Mucosa of stomach (tissue), 1 donor: ENCODE data around the gene SLC4A1AP.

Source experiments
- H3K27me3 ChIP-seq: one replicate; pipeline ENCODE4 v1.7.0; 2013; ENCODE audit warnings: mild to moderate bottlenecking, low read length; ENCODE audit not compliant: control insufficient read depth, insufficient read depth
- H3K36me3 ChIP-seq: one replicate; pipeline ENCODE4 v1.7.0; 2013; ENCODE audit warnings: low read length; ENCODE audit not compliant: control insufficient read depth, insufficient read depth
- H3K4me1 ChIP-seq: one replicate; pipeline ENCODE4 v1.7.0; 2013; ENCODE audit warnings: mild to moderate bottlenecking, low read length; ENCODE audit not compliant: control insufficient read depth, insufficient read depth
- H3K4me3 ChIP-seq: one replicate; pipeline ENCODE4 v1.7.0; 2013; ENCODE audit warnings: low read length
- H3K9ac ChIP-seq: one replicate; pipeline ENCODE4 v1.7.0; 2013; ENCODE audit warnings: mild to moderate bottlenecking, low read length, moderate library complexity
- H3K9me3 ChIP-seq: one replicate; pipeline ENCODE4 v1.7.0; 2013; ENCODE audit warnings: mild to moderate bottlenecking, low read length, moderate library complexity; ENCODE audit not compliant: control insufficient read depth
- donor health status: Pancreatic carcinoma.

SLC4A1AP gene

DNA sequence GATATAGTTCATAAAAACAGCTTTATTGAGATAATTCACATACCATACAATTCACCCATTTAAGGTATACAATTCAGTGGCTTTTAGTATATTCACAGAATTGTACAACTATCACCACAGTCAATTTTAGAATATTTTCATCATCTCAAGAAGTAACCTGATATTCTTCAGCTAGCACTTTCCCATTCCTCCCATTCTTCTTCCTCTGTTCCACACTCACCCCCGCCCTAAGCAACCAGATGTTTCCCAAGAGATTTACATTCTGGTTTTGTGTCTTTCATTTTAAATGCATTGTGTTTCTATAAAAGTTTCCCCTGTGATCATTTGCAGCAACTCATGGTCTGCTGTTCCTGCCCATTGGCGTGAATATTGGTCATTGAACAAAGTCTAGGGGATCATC, 29.4 kb upstream of the SLC4A1AP start:
- no peaks in the 10 kb centered on the region for H3K36me3 ChIP-seq
- no peaks in the 10 kb centered on the region for H3K9me3 ChIP-seq
- no peaks in the 10 kb centered on the region for H3K27me3 ChIP-seq
- H3K9ac ChIP-seq: no peak overlapping the region
- no peak overlapping the region for H3K4me3 ChIP-seq
- peaks cover 5% of the 10 kb centered on the region for H3K4me1 ChIP-seq

DNA sequence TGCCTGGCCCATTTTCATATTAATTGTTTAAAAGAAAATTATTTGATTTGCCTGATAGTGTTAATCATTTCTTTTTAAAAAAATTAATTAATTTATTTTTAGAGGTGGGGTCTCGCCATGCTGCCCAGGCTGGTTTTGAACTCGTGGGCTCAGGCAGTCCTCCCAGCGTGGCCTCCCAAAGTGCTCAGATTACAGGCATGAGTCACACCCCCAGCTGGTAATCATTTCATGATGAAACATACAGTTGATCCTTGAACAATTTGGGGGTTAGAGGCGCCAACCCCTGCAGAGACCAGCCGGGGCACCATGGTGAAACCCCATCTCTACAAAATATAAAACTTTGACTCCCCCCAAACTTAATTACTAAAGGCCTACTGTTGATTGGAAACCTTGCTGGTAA, 26.9 kb upstream of the SLC4A1AP start:
- no peak overlapping the region for H3K9ac ChIP-seq
- H3K27me3 ChIP-seq: no peaks in the 10 kb centered on the region
- no peak overlapping the region for H3K4me3 ChIP-seq
- no peaks in the 10 kb centered on the region for H3K4me1 ChIP-seq
- H3K9me3 ChIP-seq: no peaks in the 10 kb centered on the region
- H3K36me3 ChIP-seq: peaks cover 7% of the 10 kb centered on the region

DNA sequence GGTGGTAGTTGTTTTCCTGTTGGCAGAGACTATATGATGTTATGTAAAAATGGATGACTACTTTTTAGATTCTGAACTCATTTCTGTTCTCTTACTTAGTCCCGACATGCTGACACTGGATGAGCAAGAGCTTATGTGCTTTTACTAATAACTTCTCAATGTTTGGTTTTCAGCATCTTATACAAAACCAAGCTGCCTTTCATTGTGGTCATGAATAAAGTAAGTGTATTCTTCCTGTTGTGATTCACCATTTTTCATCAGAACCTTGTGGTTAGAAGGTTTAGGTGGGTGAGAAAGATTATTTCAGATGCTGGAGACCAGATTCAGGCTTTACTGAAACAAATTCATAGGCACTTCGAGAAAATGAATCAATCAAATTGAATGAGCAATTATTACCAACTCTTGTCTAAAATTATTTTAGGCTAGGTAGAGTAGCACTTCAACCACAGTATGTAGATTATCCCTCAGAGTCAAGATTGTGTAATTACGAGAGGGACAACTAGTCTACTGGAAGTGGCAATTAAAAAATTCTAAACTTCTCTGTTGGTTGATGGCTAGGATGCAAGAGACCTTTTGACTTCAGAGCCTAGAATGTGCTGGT, 25.6 kb upstream of the SLC4A1AP start:
- Histone ChIP-seq H3K4me3 (no peak overlapping the region), H3K4me1 (no peaks in the 10 kb centered on the region), H3K36me3 (peaks cover 7% of the 10 kb centered on the region), H3K9me3 (no peaks in the 10 kb centered on the region), H3K9ac (no peak overlapping the region), H3K27me3 (no peaks in the 10 kb centered on the region)

DNA sequence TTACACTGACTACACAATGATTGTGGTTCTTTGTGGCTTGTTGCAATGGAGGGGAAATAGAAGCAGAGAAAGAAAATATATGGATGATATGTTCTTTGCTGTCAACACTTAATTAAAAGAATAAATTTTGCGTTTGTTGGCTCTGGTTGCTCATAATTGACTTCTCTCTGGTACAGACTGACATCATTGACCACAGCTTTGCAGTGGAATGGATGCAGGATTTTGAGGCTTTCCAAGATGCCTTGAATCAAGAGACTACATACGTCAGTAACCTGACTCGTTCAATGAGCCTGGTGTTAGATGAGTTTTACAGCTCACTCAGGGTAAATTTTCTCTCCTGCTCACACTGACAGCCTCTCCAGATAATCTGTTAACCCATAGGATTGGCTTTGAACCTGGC, 25.0 kb upstream of the SLC4A1AP start:
- Histone ChIP-seq H3K9ac (no peak overlapping the region), H3K9me3 (no peaks in the 10 kb centered on the region), H3K27me3 (no peaks in the 10 kb centered on the region), H3K4me1 (no peaks in the 10 kb centered on the region), H3K4me3 (no peak overlapping the region), H3K36me3 (peaks cover 7% of the 10 kb centered on the region)

DNA sequence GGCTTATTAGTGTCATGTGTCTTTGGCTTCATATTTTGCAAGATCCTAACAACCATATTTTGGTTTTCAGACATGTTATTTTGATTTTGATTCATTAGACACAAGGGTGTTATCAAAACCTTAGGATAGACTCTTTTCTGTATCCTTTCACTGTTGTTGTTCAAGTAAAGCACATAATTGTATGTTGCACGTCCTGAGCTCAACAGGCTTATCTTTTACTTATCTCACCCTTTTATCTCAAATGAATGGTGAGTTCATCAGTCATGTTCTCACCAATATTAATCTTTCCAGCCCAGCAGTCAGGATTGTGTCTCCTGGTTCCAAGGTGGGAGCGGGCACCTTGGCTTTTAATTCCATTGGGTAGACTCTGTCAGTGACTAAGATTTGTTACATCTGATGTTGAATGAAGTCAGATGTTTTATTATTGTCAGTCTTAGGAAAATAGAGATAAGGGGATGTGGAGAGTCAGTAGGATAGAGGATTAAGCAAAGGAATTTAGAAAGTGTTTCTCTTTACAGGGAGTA, 22.9 kb upstream of the SLC4A1AP start:
- no peaks in the 10 kb centered on the region for H3K27me3 ChIP-seq
- no peak overlapping the region for H3K4me3 ChIP-seq
- H3K36me3 ChIP-seq: peaks cover 7% of the 10 kb centered on the region
- H3K9ac ChIP-seq: no peak overlapping the region
- no peaks in the 10 kb centered on the region for H3K4me1 ChIP-seq
- H3K9me3 ChIP-seq: no peaks in the 10 kb centered on the region

DNA sequence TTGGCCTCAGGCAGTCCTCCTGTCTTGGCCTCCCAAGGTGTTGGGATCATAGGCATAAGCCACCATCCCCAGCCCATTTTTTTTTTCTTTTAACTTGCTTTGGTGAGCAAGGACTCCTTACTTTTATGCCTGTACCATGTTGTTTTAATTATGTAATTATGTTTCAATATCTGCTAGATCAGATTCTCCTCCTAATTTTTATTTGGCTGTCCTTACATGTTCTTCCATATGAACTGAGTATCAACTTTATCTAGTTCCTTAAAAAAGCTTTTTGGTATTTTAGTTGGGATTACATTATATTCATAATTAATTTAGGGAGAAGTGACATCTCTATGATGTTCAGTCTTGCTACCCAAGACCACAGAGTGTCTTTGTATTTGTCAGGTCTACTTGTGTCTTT, 18.5 kb upstream of the SLC4A1AP start:
- Histone ChIP-seq H3K4me1 (no peaks in the 10 kb centered on the region), H3K36me3 (no peaks in the 10 kb centered on the region), H3K4me3 (no peak overlapping the region), H3K9me3 (no peaks in the 10 kb centered on the region), H3K9ac (no peak overlapping the region), H3K27me3 (no peaks in the 10 kb centered on the region)

DNA sequence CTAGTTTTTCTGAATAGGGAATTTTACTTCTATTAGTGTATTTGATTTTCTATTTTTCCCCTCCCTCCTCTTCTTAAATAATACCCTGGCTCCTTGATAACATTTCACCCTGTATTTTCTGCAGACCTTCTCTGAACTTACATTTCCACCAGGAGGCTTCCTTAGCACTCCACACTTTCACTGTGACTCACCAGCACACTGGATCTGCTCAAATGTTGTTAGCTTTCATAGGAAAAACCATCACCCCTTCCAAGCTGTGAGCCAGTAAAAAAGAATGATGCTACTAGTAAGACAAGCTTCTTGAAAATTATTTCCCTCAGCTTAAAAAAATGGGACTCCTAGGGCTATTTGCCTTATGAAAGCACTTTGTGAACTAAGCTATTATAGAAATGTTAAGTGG, 16.4 kb upstream of the SLC4A1AP start:
- H3K4me1 ChIP-seq: no peaks in the 10 kb centered on the region
- H3K4me3 ChIP-seq: no peak overlapping the region
- H3K9me3 ChIP-seq: no peaks in the 10 kb centered on the region
- no peaks in the 10 kb centered on the region for H3K36me3 ChIP-seq
- H3K27me3 ChIP-seq: no peaks in the 10 kb centered on the region
- H3K9ac ChIP-seq: no peak overlapping the region

DNA sequence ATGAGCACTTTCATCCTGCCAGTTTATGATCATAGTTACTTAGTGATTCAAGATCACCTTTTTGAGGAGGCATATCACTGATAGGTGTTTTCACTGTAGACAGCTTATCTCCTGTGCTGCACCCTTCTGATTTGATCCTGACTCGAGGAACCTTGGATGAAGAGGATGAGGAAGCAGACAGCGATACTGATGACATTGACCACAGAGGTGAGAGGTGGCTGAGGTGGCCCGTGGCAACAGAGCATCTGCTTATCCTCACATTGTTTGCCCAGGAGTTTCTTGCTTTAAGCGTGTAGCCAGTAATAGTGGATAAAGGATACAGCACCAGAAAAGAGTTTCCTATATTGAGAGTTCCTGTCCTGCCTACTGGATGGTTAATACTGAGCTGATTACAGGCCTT, 16.0 kb upstream of the SLC4A1AP start:
- H3K4me1 ChIP-seq: no peaks in the 10 kb centered on the region
- no peaks in the 10 kb centered on the region for H3K9me3 ChIP-seq
- H3K9ac ChIP-seq: no peak overlapping the region
- H3K4me3 ChIP-seq: no peak overlapping the region
- no peaks in the 10 kb centered on the region for H3K27me3 ChIP-seq
- H3K36me3 ChIP-seq: no peaks in the 10 kb centered on the region

DNA sequence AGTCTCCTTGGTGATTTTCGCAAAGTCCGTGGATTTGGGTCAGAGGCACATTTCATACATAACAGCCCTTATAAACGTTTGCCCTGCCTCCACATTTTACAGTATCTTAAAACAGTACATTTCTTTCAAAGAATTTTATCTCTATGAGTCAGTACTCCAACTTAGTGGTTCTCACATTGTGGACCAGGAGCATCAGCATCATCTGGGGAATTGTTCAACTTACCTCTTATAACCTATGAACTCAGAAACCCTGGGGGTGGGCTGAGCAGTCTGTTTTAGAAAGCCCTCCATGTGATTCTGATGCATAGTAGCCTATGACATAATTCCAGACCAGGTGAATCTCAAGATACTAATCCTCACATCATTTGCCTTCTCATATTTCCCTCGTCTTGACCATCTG, 12.6 kb upstream of the SLC4A1AP start:
- Histone ChIP-seq H3K36me3 (peaks cover 6% of the 10 kb centered on the region), H3K4me1 (no peaks in the 10 kb centered on the region), H3K9me3 (no peaks in the 10 kb centered on the region), H3K9ac (no peak overlapping the region), H3K4me3 (no peak overlapping the region), H3K27me3 (no peaks in the 10 kb centered on the region)

DNA sequence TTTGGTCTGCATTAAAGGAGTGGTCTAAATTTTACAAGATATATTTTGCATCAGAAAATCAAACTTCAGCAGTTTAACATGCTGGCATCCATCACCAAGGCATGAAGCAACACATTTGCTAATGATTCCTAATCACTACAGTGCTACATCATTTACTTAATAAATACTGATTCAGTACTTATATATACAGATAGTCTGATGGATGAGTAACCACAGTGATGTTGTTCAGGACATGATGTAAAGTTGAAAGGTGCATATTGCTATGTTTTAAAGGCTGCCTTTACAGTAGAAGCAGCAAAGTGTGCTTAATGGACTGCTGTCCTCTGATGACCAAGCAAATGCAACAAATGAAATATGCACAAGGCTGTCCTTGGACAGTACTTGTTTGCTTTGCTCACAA, 11.3 kb upstream of the SLC4A1AP start:
- Histone ChIP-seq H3K9ac (no peak overlapping the region), H3K9me3 (no peaks in the 10 kb centered on the region), H3K4me3 (no peak overlapping the region), H3K27me3 (no peaks in the 10 kb centered on the region), H3K36me3 (peaks cover 6% of the 10 kb centered on the region), H3K4me1 (no peaks in the 10 kb centered on the region)

DNA sequence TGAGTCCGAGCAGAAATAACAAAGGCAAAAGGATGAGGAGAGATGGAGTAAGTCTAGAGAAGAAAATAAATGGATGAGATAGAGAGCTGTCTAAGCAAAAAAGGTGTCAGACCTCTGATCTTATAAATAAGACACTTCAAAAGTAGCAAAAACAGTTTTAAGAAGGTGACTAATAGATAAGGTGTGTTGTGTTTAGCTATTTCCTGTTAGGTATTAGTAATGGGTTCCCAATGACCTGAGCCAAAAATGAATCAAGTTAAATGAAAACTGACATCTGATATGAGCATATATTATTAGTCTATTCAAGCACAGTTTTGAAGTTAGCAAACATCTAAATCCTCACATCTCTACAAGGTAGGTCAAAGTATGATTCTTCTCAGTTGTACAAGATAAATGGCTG, 10.9 kb upstream of the SLC4A1AP start:
- no peaks in the 10 kb centered on the region for H3K4me1 ChIP-seq
- H3K36me3 ChIP-seq: peaks cover 6% of the 10 kb centered on the region
- no peak overlapping the region for H3K4me3 ChIP-seq
- H3K9ac ChIP-seq: no peak overlapping the region
- no peaks in the 10 kb centered on the region for H3K27me3 ChIP-seq
- no peaks in the 10 kb centered on the region for H3K9me3 ChIP-seq

DNA sequence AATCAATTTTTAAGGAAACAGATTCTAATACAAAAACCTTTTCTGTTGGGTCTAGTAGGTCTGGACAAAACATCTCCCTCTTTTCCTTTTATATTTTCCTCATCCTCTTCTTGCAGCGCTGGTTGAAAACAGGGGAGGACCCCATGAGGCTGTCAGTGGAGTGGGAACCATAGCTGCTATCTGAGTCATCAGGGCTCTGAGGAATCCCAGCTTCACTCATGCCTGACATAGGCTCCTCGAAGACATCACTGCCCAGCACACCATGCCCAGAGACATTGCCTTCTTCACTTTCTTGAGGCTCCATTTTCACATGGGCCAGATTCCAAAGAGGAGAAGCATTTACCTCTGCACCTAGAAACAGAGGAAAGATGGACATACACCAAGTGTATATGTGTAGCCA, 10.3 kb upstream of the SLC4A1AP start:
- H3K36me3 ChIP-seq: peaks cover 6% of the 10 kb centered on the region
- H3K9ac ChIP-seq: no peak overlapping the region
- no peak overlapping the region for H3K4me3 ChIP-seq
- H3K4me1 ChIP-seq: no peaks in the 10 kb centered on the region
- H3K27me3 ChIP-seq: no peaks in the 10 kb centered on the region
- no peaks in the 10 kb centered on the region for H3K9me3 ChIP-seq
